ENCODE results near the gene NCK2.

The NCK2 gene

GRCh38 chr2:105873721-105874120 lies 129.0 kb downstream of the NCK2 start:
- peak in 4 of 5 experiments; percentile 31 to 61 (median 44) for DNase-seq

GRCh38 chr2:105874466-105874865 lies 129.8 kb downstream of the NCK2 start:
- DNase-seq: no peak

GRCh38 chr2:105875241-105875640 lies 130.5 kb downstream of the NCK2 start:
- no peak for DNase-seq

GRCh38 chr2:105876191-105876590 lies 131.5 kb downstream of the NCK2 start:
- DNase-seq: no peak

DNA sequence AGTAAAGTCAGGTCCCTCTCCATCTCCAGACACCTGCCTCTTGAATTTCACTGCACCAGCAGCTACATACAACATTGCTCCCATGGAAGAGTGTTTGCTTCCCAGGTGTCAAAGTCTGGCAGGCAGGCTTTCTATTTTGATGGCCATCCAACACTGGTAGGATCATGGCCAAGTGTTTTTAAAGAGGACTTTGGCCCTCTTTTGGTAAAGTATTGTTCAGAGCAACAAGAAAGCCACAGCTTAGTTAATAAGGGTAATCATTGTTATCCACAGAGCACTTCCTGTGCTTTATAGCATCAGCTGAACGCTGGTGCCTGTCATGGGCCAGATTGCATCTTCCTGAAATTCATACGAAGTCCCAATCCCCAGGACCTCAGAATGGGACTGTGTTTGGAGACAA lies 133.2 kb downstream of the NCK2 start:
- no peak for DNase-seq

DNA sequence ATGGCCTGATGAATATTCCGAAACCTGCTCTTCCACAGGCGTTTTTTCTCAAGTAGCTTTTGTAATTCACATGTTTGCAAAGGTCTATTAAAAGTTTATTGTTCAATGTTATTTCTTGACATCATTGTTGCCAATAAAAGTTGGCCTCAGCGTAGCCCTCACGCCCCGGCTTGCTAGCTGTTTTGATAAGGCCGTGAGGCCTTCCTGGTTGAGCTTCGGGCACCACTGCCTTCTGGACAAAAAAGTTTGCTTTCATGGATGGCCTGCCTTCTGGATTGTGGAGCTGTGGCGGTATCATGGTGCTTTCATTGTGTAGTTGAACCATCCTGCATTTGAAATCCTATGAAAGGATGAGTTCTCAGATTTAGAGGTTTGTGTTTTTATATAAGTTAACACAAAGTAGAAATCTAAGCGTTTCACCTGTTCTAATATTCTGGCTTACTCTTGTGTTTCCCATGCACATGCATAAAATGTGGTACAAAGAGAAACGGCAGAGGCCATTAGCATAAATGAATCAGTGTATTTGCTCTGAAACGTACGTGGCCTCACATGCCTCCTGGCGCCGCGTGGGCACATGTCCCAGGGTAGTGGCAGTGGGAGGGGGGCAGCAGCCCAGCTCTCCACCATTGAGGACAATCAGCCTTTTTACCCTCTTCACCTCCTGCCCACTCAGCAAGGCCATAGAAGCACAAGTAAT lies 134.5 kb downstream of the NCK2 start:
- no peak for DNase-seq

GRCh38 chr2:105879803-105880300 lies 135.1 kb downstream of the NCK2 start:
- no peak for DNase-seq

DNA sequence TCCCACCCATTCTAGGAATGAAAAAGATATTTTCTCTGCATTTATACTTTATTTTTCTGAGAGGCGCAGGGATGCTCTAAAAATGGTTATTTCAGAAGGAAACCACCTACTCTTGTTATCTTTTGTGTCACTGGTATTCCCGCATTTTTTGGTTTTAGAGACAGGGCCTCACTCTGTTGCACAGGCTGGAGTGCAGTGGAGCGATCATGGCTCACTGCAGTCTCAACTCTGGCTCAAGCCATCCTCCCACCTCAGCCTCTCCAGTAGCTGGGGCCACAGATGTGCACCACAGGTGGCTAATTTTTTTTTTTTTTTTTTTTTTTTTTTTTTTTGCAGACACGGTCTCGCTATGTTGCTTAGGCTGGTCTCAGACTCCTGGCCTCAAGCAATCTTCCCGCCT lies 135.9 kb downstream of the NCK2 start:
- no peak for DNase-seq

- DNase-seq: no peak
Measured at GRCh38 chr2:105881286-105882136, 136.8 kb downstream of the NCK2 start.

DNA sequence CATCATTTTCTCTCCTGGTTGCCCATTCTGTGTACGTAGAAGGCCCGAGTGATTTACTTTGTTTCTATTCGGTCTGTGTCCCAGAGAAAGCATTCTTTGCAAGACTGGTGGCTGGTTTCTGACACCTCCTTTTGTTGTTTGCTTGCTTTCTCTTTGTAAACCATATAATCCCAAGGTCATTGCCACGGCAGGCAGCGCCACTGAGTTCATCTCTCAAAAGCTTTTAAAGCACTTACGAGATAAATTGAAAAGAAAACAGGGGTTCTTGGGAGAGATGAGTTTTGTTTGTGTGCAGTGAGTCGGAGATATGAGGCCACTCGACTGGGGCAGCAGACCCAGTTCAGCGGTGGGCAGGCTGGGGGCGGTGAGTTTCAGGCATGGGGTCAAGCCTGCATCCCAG lies 137.6 kb downstream of the NCK2 start:
- no peak for DNase-seq

DNA sequence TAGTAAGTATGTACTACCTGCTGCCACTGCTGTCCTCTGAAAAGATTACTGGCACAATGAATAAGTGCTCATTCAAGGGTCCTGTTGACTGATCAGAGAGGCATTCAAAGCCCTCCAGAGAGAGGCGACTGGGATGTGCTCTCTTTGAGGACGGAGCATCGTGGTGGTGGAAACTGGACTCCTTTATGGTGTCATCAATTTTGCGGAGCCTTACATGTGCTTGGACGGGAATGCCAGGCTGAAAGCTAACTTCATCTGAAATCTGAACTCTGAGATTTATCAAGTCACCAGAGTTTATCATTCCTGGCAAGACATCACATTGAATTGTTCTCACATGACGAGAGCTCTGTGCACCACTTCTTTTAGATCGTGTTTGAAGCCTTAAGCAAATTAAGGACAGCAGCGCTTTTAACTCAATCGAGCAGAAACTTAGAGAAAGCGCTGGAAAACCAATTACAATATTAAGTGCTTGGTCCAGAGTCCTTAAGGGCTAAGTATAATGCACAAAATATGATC lies 138.3 kb downstream of the NCK2 start:
- DNase-seq: no peak

GRCh38 chr2:105883911-105884694 lies 139.4 kb downstream of the NCK2 start:
- no peak for DNase-seq

GRCh38 chr2:105885456-105885855 lies 140.7 kb downstream of the NCK2 start:
- no peak for DNase-seq

DNA sequence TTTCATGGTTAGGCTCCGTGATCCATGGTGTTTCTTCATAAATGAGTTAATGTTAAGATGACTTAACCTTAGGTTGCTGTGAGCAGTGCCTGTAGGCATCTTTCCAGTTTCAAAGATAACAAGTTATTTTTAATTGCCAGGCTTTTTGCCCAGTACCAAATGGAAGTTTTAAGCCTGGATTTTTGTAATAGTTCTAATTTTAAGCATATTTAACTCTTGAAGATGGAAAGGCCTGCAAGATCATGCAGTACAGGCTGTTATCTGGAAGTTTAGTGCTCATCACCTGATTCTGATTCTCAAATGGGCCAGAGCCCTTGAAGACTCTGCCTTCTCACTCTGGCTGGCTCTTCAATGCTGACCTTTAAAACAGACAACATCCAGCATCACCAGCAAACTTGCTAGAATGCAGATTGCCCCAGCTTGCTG lies 141.3 kb downstream of the NCK2 start:
- DNase-seq: no peak

GRCh38 chr2:105886687-105887086 lies 142.0 kb downstream of the NCK2 start:
- no peak for DNase-seq

DNA sequence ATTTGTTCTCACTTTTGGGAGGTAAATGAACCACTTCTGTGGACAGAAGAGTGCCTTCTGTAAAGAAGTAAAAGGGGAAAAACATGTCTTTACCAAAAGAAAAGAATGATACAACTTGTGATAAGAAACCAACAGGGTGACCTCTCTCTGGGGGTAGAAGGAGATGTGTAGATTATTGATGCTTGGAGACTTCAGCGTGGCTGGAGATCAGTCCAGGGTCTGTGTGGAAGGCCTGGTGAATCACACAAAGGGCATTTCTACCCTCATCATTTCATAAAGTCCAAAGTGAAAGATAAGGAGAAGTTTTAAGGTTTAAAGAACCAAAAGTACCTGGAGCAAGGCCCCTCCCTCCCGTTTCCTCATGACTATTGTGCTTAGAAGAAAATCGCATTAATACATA lies 142.5 kb downstream of the NCK2 start:
- DNase-seq: no peak

GRCh38 chr2:105888625-105889024 lies 143.9 kb downstream of the NCK2 start:
- peak in 1 of 5 experiments; percentile 44 for DNase-seq

GRCh38 chr2:105889046-105889445 lies 144.3 kb downstream of the NCK2 start:
- DNase-seq: no peak

- DNase-seq: no peak
Measured at GRCh38 chr2:105890111-105890510, 145.4 kb downstream of the NCK2 start.

DNA sequence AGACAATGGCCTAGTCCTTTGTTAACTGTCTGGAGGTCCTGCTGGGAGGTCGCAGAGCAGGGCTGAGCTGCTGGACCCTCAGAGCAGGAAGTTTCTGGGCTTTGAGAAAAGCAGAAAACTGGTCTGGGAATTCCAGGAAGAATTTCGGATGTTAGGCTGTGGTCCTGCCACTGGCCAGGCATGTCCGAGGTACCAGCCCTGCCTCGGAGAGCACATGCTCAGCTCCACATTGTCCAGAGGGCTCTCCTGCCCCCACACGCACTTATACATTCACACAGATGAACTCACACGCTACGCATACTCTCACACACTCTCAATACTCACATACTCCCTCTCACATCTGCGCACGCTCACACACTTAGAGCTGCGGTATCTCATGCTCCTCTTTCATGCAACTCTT lies 146.1 kb downstream of the NCK2 start:
- no peak for DNase-seq

GRCh38 chr2:105893011-105893995 lies 148.6 kb downstream of the NCK2 start:
- DNase-seq: no peak
